Choroid plexus epithelial cell (primary cell): ENCODE measurements around the gene MYO5C.
A peak's percentile ranks its signal among the peaks of the same experiment; 100 is the strongest.

Experiments
- DNase-seq: peaks from one replicate; pipeline ENCODE4 v3.0.0-alpha.2; 2010; ENCODE audit warnings: low read depth
- H3K4me3 ChIP-seq: 2 replicates; pipeline ENCODE4 v1.5.1; 2011; ENCODE audit warnings: low read depth, mild to moderate bottlenecking, control low read depth, low read length, moderate library complexity
- CTCF ChIP-seq: conservative IDR thresholded peaks from 2 replicates; pipeline ENCODE4 v1.5.1; 2011; ENCODE audit warnings: low read depth, mild to moderate bottlenecking, control low read depth, inconsistent platforms, low read length, moderate library complexity

The MYO5C gene

GRCh38 chr15:52251144-52251860 lies 44.3 kb downstream of the MYO5C start:
- TF ChIP-seq CTCF: no peak
- no peak for DNase-seq
- H3K4me3 ChIP-seq: no peak overlapping the region

- DNase-seq: no peak
- no peak for TF ChIP-seq CTCF
- no peak overlapping the region for H3K4me3 ChIP-seq
These were observed 48.1 kb downstream of the MYO5C start for GRCh38 chr15:52247461-52247860.

- peak overlapping the region; percentile 11 for H3K4me3 ChIP-seq
- no peak for TF ChIP-seq CTCF
- peak; percentile 98 for DNase-seq
These were observed 48.7 kb downstream of the MYO5C start for GRCh38 chr15:52246686-52247431.

- no peak for TF ChIP-seq CTCF
- no peak overlapping the region for H3K4me3 ChIP-seq
- DNase-seq: no peak
These were observed 51.7 kb downstream of the MYO5C start for GRCh38 chr15:52243697-52244555.

- no peak for TF ChIP-seq CTCF
- no peak for DNase-seq
- no peak overlapping the region for H3K4me3 ChIP-seq
These were observed 52.3 kb downstream of the MYO5C start for GRCh38 chr15:52243286-52243685.

- no peak for DNase-seq
- H3K4me3 ChIP-seq: no peak overlapping the region
These were observed 54.1 kb downstream of the MYO5C start for GRCh38 chr15:52241489-52241888.

More at GRCh38 chr15:52241489-52241888, 54.1 kb downstream of the MYO5C start:
- TF ChIP-seq CTCF: no peak
